ENCODE results near the gene MCU.

MCU gene

GRCh38 chr10:72842164-72842563 is 150.2 kb downstream of the MCU start:
- DNase-seq (ENCODE audit: low read depth in 2 of 2), result no peak

DNA sequence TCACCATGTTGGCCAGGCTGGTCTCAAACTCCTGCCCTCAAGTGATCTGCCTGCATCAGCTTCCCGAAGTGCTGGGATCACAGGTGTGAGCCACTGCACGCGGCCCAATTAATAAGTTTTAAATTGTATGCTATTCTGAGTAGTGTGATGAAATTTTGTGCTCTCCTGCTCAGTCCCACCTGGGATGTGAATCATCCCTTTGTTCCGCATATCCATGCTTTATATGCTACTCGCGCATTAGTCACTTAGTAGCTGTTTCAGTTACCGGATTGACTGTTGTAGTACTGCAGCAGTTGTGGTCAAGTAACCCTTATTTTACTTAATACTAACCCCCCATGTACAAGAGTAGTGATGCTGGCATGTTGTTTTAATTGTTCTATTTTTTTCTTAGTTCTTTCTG is 154.3 kb downstream of the MCU start:
- DNase-seq (ENCODE audit: low read depth in 2 of 2), result no peak

GRCh38 chr10:72847681-72848080 is 155.7 kb downstream of the MCU start:
- no peak for DNase-seq (ENCODE audit: low read depth in 2 of 2)

DNA sequence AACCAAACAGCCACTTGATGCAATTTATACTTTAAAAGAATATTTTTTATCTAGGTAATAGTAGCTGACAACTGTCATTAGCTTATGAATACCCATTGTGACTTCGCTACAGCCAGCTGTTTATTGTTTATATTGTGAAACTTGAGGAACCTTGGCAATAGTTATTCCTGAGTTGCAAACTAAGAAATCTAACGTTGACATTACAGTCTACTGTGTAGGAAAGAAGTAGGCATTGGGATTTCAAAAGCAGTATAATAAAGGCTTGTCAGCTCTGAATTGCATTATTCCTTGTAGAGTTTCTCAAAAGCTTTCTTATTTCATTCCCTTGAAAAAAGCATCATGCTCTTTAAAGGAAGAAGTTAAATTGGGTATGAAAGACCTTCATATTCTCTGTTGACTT is 158.9 kb downstream of the MCU start:
- no peak for DNase-seq (ENCODE audit: low read depth in 2 of 2)

- DNase-seq (ENCODE audit: low read depth in 2 of 2), result no peak
Observed at GRCh38 chr10:72851509-72851908, 159.6 kb downstream of the MCU start.

GRCh38 chr10:72852508-72852907 is 160.6 kb downstream of the MCU start:
- no peak for DNase-seq (ENCODE audit: low read depth in 2 of 2)

DNA sequence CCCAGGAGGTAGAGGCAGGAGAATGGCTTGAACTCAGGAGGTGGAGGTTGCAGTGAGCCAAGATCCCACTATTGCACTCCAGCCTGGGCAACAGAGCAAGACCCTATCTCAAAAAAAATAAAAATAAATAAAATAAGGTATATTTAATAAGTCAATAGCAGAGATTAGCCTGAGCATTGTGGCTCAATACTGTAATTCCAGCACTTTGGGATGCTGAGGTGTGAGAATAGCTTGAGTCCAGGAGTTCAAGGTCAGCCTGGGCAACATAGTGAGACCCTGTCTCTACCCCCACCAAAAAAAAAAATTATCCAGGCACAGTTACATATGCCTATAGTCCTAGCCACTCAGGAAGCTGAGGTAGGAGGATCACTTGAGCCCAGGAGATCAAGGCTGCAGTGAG is 163.2 kb downstream of the MCU start:
- no peak for DNase-seq (ENCODE audit: low read depth in 2 of 2)

- no peak for DNase-seq (ENCODE audit: low read depth in 2 of 2)
Observed at GRCh38 chr10:72855790-72856189, 163.8 kb downstream of the MCU start.

GRCh38 chr10:72858067-72858466 is 166.1 kb downstream of the MCU start:
- DNase-seq (ENCODE audit: low read depth in 2 of 2), result no peak

GRCh38 chr10:72862957-72863356 is 171.0 kb downstream of the MCU start:
- DNase-seq (ENCODE audit: low read depth in 2 of 2), result no peak

GRCh38 chr10:72875250-72876055 is 183.5 kb downstream of the MCU start:
- DNase-seq (ENCODE audit: low read depth in 2 of 2), result no peak

DNA sequence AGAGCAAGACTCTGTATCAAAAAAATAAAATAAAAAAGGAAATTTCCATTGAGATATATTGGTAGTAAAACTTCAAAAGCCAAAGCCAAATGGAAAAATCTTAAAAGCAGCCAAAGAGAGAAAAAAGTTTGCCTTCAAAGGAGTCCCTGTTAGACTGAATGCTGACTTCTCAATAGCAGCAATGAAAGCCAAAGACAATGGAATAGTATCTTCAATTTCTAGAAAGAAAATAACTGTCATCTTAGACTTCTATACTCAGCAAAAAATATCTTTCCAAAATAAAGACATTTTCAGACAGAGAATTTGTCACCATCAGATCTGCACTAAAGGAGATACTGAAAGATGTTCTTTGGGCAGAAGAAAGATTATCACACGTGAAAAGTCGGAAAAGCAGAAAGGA is 187.3 kb downstream of the MCU start:
- DNase-seq (ENCODE audit: low read depth in 2 of 2), result no peak

DNA sequence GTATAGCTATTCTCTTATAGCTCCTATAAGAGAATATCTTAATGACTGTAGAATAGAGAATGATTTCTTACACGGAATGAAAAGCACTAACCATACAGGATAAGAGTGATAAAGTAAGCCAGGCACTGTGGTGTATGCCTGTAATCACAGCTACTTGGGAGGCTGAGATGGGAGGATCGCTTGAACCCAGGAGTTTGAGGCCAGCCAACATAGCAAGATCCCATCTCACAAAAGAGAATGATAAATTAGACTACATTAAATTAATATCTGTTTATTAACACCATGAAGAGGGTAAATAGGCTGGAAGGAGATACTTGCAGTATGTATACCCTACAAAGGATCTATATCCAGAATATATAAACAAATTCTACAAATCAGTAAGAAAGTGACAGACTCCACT is 189.3 kb downstream of the MCU start:
- DNase-seq (ENCODE audit: low read depth in 2 of 2), result no peak

DNA sequence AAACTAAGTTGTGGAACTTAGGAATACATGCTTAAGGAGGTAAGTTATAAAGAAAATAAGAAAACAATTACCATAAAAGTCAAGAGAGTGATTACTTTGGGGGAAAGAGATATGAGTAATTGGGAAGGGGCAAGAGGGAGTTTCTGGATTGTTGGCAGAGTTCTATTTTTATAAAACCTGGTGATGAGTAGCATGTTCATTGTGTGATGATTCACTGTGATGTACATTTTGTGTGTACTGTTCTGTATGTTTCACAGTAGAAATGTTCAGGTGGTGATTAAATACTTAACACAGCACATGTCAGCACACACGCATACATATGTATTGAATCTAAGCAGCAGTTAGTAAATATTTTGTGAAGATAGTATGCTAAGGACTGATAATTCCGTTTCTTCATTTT is 191.9 kb downstream of the MCU start:
- DNase-seq (ENCODE audit: low read depth in 2 of 2), result no peak

DNA sequence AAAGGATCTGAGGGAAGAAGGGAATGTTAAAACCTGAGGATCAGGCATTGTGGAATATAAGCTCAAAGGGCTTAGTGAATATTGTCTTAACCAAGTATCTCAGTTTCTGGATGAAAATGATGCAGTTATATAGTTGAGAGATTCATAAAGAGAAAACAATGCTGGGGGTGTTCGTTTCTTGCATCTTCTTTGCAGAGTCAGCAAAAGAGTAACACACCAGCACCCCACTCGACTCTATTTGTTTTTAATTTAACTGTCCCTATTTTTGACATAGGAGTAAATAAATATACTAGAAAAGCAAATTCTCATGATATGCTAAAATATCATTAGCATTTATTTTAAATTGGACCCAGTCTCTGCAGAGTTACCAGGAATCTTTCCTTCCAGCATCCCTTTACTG is 194.0 kb downstream of the MCU start:
- no peak for DNase-seq (ENCODE audit: low read depth in 2 of 2)

- DNase-seq (ENCODE audit: low read depth in 2 of 2), result no peak
Observed at GRCh38 chr10:72886621-72887020, 194.7 kb downstream of the MCU start.

GRCh38 chr10:72887043-72887442 is 195.1 kb downstream of the MCU start:
- DNase-seq (ENCODE audit: low read depth in 2 of 2), result no peak

GRCh38 chr10:72888151-72888638 is 196.3 kb downstream of the MCU start:
- DNase-seq (ENCODE audit: low read depth in 2 of 2), result no peak

GRCh38 chr10:72889391-72889831 is 197.5 kb downstream of the MCU start:
- no peak for DNase-seq (ENCODE audit: low read depth in 2 of 2)

DNA sequence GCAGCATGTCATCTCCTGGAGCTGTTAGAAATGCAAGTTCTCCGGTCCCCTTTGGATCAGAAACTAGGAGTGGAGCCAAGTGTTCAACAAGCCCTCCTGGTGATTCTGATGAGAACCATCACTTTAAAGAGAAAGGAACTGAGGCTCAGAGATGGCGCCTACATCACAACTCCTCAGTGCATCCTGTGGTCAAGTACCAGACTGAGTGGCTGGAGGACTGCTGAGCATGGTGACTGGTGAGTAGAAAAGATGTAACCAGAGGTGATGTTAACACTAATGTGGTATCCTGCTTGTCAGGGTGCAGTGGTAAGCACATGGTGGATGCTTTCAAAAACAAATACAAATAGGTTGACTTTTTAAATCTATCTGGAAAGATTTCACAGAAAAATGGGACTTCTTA is 198.1 kb downstream of the MCU start:
- no peak for DNase-seq (ENCODE audit: low read depth in 2 of 2)

DNA sequence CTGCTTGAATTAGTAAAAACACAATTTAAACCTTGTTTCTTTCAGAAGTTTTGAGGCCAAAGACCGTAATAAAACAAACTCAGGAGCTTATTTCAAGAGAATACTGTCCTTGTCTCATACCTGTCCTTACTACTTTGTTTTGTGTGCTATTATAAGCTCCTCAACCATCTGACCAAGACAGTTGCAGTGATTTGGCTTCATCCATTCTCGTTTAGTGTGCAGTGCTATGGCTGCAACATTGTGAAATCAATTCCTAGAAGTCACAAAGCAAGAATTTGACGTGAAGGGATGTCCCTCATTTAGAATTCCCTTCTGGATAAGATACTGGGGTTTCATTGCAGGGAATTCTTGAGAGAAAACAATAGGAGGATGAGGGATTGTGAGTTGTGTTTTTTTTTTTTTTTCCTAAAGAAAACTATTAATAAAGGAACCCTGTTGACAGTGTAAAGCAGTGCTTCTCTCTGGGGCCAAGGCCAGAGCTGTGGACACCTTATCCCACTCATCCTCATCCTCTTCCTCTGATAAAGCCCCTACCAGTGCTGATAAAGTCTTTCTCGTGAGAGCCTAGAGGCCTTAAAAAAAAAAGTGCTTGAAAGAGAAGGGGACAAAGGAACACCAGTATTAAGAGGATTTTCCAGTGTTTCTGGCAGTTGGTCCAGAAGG is 201.3 kb downstream of the MCU start, which contains the start of gene OIT3:
OIT3 (plus strand) TSS at position 604 of the 663 bp plus-strand sequence. CDS start 60 bp downstream, outside the sequence.
- no peak for DNase-seq (ENCODE audit: low read depth in 2 of 2)

GRCh38 chr10:72895236-72895850 is 203.4 kb downstream of the MCU start:
- no peak for DNase-seq (ENCODE audit: low read depth in 2 of 2)

- no peak for DNase-seq (ENCODE audit: low read depth in 2 of 2)
Observed at GRCh38 chr10:72898616-72899015, 206.7 kb downstream of the MCU start.

All from stimulated activated CD8-positive, alpha-beta memory T cell treated with anti-CD3 and anti-CD28 coated beads, Interleukin-7, amount 100 ng/mL, for 4 hours (primary cell).